DMS53 treated with DMSO at 0.1 percent for 48 hours (cell line): Measurements from ENCODE around the gene NUP98.
A peak's percentile ranks its signal among the peaks of the same experiment; 100 is the strongest.
"Not testable (repeated sequence)": the region's sequence is repeated elsewhere in the genome, so short reads cannot be mapped to it uniquely, and the experiment has no call there.

Source experiments
- DNase-seq: peaks from one replicate; lab custom pipeline; 2025; ENCODE audit not compliant: unreplicated experiment; lab: John Stamatoyannopoulos, UW

The NUP98 gene

GRCh38 chr11:3827434-3828186, 30.3 kb upstream of the NUP98 start:
- DNase-seq, result no peak

GRCh38 chr11:3826721-3827120, 29.4 kb upstream of the NUP98 start:
- no peak for DNase-seq

- no peak for DNase-seq
Observed at GRCh38 chr11:3825473-3826154, 28.3 kb upstream of the NUP98 start.

- peak; percentile 15 for DNase-seq
Observed at GRCh38 chr11:3824714-3825472, 27.5 kb upstream of the NUP98 start.

- DNase-seq, result no peak
Observed at GRCh38 chr11:3823762-3824506, 26.6 kb upstream of the NUP98 start.

- no peak for DNase-seq
Observed at GRCh38 chr11:3823303-3823702, 25.9 kb upstream of the NUP98 start.

- no peak for DNase-seq
Observed at GRCh38 chr11:3822312-3822711, 25.0 kb upstream of the NUP98 start.

GRCh38 chr11:3820971-3821370, 23.6 kb upstream of the NUP98 start:
- no peak for DNase-seq

- no peak for DNase-seq
Observed at GRCh38 chr11:3817181-3817800, 19.9 kb upstream of the NUP98 start.

GRCh38 chr11:3816673-3817072, 19.3 kb upstream of the NUP98 start:
- no peak for DNase-seq

GRCh38 chr11:3815845-3816244, 18.5 kb upstream of the NUP98 start:
- DNase-seq, result no peak

GRCh38 chr11:3814832-3815231, 17.5 kb upstream of the NUP98 start:
- not testable (repeated sequence) for DNase-seq

- DNase-seq, result no peak
Observed at GRCh38 chr11:3810951-3811350, 13.6 kb upstream of the NUP98 start.

- DNase-seq, result no peak
Observed at GRCh38 chr11:3810446-3810845, 13.1 kb upstream of the NUP98 start.

GRCh38 chr11:3809624-3809928, 12.2 kb upstream of the NUP98 start:
- DNase-seq, result no peak

- DNase-seq, result peak; percentile 81
Observed at GRCh38 chr11:3808861-3809623, 11.7 kb upstream of the NUP98 start.

- peak; percentile 80 for DNase-seq
Observed at GRCh38 chr11:3807909-3808860, 10.8 kb upstream of the NUP98 start, which contains the start of gene PGAP2. Gene PGAP2 (plus strand): TSS chr11:3808560. CDS start chr11:3811260, 2,700 bp downstream.

GRCh38 chr11:3803726-3804495, 6.6 kb upstream of the NUP98 start:
- DNase-seq, result no peak
